Stimulated activated CD8-positive, alpha-beta memory T cell treated with anti-CD3 and anti-CD28 coated beads, Interleukin-15, amount 100 ng/mL, for 4 hours (primary cell): ENCODE data around the gene PDGFRB.

Experiments
- DNase-seq, 2 donors: peaks; one replicate each; pipeline ENCODE4 v3.0.0-alpha.2; 2020; ENCODE audit warnings: low read depth in 2 of 2

PDGFRB gene

DNA sequence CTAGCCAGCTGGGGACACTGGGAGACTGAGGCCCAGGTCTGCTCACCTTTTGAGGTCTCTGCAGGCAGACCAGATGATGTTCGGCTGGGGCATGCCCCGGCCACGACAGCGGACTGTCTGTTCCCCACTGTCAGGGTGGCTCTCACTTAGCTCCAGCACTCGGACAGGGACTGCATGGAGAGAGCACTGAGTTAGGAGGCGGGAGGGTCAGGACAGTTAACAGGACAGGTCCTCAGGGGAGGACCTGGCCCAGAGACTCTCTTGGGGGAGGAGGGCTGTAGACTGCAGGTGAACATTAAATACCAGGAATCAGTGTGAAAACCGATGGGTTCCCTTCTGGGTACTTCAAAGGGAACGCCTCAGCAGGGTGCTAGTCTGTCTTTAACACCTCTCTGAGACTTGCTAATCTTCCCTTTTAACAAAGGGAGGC is 25.1 kb downstream of the PDGFRB start:
- DNase-seq, result no peak

DNA sequence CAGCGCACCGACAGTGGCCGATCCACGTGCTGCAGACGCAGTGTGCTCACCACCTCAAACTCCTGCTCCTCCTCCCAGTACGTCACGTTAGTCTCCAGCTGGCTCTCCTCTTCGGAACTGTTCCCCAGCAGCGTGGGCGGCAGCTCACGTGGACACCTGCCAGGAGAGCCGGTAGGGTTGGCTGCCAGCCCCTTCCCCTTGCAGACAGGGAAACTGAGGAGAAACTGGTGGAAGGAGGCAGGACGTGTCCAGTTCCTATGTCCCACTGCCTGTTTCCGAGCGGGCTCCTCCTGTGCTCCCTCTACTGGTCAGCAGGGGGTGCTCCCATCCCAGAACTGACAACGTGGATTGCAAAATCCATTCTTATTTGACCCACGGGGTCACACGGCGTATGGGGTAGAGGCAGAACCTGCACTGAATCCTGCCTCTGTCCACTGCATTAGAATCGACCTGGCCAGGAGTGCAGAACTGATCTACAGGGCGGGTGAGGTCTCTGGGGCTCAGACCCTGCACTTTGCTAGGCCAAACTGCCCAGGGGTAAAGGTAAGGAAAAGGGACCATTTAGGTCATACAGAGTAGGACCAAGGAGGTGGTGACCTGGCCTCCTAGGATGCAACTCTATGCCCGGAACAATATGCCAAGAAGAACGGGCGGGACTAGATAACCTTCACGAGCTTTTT is 25.7 kb downstream of the PDGFRB start:
- no peak for DNase-seq

DNA sequence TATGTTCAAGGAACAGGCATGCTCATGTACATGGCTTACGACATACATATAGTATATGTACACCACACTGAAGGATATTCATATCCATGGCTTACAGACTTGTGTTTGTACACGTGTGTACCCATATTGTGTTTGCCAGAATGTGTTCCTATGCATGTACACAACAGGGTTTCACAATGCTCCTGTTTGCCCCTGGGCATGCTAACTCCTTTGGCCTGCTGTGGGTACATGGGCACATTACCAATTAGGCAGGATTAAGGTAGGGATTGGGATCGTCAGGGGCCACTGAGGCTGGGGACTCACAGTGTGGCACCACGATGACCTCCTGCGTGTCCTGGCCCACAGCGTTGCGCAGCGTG is 26.2 kb downstream of the PDGFRB start:
- DNase-seq, result no peak

DNA sequence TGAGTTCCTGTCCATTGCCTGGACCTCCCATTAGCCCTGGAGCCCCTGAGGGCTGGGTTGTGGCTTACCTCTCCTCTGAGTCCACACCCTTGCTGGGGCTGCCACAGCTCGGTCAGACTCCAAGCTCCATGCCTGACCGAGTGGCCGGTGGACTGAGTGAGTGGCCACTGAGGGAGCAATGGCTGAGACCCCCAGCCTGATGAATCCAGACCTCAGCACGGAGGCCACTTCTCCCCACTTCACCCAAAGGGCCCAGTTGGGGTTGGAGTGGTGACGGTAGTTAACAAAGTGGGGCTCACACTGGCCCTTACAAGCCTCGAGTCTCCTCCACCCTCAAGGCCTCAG is 28.8 kb downstream of the PDGFRB start:
- no peak for DNase-seq

DNA sequence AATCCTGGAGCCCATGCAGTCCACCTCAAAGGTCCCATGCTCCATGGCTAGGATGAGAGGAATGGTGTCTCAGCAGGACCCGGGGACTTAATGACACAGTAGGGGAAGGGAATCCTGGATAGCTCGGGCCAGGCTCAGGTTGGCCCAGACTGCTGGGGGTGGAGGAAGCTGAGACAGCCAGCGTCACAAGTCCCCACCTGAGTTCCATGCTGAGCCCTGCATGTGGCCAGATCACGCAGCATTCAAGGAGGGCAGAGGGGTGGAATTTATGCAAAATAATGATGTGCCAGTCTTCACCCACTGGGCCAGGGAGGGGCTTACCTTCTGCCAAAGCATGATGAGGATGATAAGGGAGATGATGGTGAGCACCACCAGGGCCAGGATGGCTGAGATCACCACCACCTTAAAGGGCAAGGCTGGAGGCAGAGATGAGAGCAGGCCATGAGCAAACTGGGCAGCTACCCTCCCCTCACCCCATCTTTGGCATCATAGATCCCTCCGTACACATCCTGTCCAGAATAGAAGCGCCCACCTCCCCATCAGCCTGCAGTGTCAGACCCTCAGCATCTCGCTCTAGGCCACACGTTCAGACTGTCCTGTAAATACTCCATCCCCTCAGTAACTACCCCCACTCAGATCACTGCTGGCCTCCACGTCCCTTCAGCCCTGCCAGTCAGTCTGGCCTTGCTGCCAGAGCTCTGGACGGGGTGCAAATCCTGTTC is 29.3 kb downstream of the PDGFRB start:
- no peak for DNase-seq

DNA sequence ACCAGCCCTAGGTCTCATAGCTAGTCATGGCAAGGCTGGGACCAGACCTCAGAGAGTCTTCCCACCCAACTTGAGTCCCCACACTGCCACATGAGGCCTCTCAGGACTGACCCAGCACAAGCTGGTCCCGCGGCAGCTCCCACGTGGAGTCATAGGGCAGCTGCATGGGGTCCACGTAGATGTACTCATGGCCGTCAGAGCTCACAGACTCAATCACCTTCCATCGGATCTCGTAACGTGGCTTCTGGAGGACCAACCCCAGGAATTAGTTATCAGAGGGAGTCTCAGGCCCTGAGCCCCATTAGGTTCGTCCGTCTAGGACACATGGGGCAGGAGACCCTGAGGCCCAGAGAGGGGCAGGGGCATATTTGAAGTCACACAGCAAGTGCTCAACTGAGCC is 30.3 kb downstream of the PDGFRB start:
- no peak for DNase-seq

DNA sequence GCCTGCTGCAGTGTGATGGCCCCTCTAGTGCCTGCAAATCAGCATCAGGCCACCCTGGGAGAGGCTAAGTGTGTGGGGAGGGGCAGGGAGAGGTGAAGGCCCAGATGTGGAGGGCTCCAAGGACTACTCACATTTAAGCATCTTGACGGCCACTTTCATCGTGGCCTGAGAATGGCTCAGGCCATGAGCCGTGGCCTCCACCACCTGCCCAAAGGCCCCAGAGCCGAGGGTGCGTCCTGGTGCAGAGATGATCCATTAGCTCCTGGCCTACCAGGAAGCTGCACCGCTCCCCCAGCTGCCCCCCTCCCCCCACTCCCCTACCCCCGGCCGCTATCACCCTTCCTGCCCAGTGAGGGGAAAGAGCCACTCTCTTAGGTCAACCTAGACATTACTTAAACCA is 31.0 kb downstream of the PDGFRB start:
- no peak for DNase-seq

DNA sequence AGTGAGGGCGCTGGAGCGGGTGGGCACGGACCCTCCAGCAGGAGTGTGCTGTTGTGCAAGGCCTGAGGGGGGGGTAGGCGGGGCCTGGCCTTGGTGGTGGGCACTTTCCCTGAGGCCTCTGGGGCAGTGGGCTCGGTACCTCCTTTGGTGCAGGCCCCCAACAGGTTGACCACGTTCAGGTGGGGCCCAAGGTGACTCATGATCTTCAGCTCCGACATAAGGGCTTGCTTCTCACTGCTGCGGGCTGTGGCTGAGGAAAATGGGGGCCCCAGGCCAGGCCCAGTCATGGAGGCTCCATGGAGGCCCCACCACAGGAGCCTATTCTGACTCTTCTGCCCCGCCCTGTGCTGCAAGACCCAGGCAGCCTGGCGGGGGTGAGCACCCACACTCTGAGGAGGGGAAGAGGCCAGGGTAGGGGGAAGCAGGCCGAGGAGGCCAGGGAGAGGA is 31.5 kb downstream of the PDGFRB start:
- no peak for DNase-seq

DNA sequence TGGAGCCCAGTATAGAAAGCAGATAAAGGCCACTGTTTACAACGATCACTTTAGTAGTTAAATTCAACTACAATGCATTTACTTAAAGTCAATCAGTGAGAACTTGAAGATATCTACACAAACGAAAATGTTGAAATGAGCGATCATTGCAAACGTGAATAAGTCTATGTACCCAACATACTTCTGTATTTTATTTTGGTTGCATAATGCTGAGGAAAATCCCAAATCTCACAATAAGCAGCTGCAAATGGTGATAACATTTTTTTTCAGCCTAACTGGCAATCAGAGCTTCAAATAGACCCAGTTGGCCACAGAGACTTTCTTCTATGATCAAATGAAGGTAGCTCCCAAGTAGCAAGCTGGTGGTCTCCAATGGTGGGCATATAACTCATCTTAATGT is 32.1 kb downstream of the PDGFRB start:
- no peak for DNase-seq

DNA sequence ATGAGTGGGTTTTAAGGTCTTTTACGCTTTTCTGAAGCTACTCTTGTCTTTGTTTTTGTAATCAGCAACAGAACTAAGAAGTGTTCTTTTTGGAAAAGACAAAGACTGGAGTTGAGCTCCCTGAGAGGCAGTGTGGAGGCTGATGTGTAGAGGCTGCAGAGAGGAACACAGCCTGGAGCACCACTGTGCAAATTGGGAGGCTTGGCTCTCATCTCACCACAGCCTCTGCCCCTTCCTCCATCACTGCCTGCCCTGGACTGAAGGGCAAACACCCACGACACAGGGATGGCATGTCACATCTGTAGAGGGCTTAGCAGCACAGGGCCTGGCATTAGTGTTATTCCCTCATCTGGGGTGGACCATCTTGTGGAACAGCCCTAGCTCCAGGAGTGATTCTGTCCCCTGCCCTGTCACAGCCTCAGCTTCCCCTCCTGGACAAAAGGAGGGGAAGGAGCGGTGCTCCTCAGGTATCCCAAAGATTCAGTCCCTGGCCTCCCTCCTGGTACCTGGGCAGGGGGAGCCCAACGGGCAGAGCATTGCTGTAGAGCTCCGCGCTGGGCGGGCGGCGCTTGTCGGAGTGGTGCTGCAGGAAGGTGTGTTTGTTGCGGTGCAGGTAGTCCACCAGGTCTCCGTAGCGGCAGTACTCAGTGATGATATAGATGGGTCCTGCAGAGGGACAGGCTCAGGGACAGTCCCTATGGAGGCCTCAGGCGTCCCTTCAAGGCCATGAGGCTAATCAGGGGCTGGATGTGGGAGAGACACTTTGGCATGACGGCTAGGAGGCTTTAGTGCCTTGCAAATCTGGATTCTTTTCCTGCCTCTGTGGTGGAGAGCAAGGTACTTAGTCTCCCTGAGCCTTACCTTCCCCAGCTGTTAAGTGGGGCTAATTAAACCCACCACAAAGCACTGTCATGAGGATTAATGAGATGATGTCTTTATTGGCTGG is 32.8 kb downstream of the PDGFRB start:
- no peak for DNase-seq

DNA sequence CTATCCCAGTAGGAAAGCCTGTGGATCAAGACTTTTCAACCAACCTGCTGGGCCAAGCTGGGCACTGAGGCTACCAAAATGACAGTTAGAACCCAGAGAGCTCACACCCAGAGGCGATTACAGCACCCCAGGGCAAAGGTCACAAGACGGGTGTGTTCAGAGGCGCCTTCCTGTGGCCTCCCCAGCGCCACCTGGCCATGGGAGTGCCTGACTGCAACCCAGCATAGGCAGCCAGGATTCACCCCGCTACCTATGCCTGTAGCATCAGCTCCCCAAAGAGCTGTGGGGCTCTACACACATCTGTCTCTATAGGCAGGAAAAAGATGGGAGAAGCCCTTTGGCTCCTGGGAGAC is 33.5 kb downstream of the PDGFRB start:
- no peak for DNase-seq

DNA sequence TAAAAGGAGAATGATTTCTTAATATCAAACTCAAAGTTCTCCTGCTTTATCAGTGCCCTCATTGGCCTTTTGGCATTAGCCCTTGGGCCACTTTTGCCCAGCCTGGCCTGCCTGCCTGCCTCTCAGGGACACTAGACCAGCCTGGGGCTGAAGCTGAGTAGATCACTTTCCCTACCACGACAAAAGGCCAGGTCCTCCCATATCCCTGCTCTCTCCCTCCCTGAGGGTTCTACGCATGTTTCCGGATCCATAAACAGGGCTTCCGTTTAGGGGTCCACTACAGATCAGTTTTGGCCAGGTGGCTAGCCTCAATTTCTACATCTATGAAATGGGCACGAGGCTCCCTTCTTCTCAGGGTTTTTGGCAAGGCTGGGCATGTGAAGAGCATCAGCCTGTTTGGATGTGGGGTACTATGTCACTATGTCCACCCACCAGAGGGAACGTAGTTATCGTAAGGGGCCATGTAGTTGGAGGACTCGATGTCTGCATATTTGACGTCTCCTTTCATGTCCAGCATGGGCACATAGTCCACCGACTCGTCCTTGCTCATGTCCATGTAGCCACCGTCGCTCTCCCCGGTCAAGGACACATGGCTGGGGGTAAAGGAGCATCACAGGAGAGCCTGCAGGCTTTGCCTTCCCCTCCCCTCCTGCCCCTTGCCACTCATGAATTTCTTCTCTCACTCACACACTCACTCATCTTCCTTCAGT is 34.0 kb downstream of the PDGFRB start:
- no peak for DNase-seq

DNA sequence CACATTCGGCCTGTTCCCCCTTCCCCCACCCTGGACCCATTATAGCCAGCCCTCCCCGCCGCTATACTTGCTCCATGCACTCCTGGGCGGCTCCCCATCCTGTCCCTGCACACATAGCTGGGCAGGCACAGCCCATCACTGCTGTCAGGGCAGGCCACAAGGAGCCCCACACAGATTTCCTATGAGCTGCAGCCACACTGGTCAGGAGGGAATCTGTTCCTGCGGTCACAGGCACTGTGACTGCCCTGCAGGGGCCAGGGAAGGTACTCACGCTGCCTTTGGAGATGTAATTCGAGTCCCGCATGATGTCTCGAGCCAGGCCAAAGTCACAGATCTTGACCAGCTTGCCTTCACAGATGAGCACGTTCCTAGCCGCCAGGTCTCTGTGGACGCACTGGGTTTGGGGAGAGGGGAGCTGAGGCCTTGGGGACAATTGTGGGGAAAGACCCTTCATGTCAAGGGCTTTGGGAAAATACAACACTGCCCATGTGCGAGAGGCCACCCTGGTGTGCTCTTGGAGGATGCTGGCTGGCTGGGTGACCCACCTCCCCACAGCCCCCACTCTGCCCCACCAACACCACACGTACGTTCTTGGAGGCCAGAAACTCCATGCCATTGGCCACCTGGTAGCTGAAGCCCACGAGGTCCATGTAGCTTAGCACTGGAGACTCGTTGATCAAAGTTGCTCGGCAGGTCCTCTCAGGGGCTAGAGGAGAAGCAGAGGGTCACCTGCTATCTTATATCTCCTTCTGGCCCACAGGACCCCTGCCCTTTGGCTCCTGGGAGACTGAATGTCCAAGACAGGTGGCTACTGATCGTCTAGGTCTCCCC is 34.8 kb downstream of the PDGFRB start:
- no peak for DNase-seq

DNA sequence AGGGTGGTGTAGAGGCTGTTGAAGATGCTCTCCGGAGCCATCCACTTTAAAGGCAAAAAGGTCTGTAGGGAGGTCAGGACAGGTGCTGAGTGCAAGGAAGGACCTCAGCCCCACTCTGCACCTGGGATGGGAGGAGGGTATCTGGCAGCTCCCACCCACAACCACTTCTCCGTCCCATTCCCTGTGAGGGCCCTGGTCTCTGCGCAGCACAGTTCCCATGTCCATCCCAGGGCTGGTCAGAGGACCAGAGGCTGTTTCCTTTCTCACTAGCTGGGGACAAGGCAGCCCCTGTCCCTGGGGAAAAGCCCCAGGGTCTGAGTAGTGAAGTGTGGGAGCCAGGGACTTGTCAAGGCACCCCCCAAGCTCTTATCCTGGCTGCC is 35.6 kb downstream of the PDGFRB start:
- no peak for DNase-seq

DNA sequence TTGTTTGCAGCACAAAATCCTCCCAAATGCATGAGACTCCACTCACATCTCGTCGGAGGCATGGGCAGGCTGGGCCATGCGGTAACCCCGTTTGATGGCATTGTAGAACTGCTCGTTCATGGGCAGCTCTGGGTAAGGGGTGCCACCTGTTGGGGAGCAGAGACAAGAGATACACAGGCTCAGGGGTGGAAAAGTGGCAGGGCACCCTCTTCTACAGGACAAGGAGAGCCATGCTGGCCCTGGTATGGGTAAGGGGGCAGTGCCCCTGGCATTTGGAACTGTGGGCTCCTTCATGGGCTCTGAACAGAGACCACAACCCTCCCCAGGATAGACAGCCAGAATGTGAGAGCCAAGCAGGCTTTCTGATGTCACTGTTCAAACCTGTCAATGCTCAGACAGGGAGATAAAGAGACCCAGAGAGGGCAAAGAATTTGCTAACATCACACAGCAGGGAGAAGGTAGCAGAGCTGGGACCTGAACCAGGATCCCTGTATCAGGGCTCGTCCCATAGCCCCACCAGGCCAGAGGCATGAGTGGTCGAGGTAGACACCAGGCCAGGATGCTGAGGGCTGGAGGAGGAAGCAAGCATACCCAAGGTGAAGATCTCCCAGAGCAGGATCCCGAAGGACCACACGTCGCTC is 36.1 kb downstream of the PDGFRB start:
- DNase-seq, result no peak

DNA sequence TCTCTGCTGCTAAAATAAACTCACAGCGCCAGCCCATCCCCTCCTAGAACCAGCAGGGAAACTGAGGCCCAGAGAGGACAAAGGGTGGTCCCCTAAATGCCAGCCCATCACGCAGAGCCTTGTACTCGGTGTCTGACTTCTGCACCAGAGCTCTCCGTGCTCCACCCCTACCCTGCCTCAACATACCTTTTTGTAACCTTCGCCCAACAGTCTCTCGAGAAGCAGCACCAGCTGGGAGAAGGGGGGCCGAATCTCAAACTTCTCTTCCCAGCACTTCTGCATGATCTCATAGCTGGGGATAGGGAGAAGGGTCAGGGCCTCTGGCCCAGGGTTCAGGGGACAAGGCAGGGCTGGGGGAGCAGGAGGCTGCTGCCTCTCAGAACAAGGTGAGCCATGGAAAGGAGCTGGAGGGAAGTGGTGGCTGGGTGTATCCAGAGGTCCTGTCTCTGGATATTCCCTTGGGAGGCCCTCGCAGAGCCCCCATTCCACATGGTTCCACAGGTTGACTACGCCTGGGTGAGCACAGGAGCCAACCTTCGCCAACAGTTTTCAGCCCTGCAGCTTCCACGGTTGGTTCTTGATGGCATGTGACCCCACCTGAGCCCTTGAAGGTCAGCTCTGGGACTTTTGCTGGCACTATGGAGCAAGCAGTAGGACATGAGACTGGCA is 37.0 kb downstream of the PDGFRB start:
- DNase-seq, result no peak

DNA sequence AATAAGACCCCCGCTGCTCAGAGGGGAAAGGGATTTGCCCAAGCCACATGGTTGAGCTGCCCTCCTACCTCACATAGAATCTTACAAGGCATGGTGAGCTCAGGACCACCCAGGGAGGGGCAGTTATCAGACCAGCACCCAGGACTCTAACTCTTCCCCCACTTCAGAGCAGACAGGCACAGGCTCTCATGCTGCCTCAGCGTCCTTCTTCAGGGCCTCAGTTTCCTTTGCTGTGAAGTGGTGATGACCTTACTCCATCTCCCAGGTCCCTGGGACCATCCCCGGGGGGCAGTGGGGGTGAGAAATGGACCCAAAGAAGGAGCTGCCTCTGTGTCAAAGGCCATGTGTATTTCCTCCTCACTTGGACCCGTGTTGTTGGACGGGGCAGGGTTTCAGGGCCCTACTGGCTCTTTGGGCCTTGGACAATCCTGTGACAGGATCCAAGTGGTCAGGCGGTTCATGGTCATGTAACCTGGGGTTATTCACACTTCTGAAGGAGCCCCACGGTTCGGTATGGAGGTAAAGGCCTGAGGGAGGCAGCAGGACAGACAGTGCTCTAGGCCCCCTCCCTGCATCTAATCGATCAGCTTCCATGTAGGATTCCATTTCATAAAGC is 37.6 kb downstream of the PDGFRB start:
- DNase-seq, result no peak

DNA sequence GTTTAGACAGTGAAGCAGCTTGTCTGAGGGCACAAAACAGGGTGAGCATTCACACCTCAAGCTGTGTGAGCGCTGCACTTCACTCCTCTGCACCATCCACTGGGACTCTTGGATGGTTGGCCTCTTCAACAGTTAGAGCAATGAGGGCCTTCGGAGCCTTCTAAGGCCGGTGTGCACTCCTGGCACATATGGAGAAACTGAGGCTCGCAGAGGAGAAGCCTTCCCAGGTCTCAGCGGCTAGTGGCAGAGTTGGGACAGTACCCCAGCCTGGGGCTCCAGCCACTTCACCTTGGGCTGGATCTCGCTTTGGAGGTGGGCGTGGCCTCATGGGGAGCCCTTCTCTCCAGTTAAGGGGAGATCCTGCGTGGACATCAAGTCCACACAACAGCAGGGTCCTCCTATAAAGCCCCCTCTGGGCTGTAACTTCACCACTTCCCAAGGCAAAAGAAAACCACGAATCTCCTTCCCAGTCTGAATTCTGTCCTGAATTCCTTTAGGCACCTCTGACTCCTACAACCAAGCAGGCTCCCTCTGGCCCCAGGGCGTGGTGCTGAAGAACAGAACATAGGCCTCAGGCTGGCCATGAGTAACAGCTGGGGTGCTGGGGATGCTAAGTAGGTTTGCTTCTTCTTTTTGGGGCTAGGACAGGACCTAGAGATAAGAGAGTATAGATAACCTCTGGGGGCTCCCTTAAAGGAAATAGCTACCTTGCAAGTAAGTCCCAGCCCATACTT is 38.8 kb downstream of the PDGFRB start:
- no peak for DNase-seq

DNA sequence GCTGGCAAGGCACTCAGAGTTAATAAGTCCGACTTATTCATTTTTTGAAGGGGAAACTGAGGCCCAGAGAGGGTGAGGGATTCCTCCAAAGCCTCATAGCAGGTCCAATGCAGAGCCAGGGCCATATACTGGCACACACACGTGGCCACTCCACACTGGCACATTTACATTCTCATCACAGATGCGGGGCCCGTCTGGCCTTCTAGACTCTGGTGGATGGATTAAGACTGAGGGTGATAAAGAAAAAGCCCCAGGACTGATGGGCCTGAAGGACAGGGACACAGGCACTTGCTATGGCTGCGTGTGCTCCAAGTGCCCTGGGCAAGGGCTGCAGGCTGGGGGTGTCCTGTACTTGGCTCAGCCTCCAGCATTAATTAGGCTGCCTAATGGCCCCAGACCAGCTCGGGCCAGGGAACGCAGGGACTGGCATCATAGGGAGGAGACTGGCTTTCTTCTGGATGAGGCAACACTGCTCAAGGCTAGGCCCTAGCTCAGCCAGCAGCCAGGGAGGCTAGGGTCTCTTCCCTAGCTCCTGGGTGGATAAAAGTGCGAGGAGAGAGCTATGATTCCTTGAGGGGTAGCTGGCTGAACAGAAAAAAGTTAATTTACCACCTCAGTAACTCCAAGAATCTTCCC is 40.8 kb downstream of the PDGFRB start:
- no peak for DNase-seq
